ENCODE data around the gene DEFB118. TPM values are rescaled to one million over a fixed set of nuclear protein-coding genes. Genes with fewer than 3 reads are reported as not detected.

DEFB118 gene
- polyA plus RNA-seq, 1 donor (not counting 4 experiments of a cell fraction or from before 2014, with no cell fraction given) = not detected

- Histone ChIP-seq H3K4me3 (ENCODE audit: control insufficient read depth in 2 of 3, extremely low read depth in 1 of 3, insufficient read depth in 2 of 3, low read depth in 1 of 3, low read length in 3 of 3) (no peak overlapping the region), H3K79me2 (ENCODE audit: control insufficient read depth, insufficient read depth, low read length) (no peaks in the 10 kb centered on the region), H3K36me3 (ENCODE audit: control insufficient read depth in 2 of 2, extremely low read depth in 1 of 2, insufficient read depth in 2 of 2, low read length in 2 of 2) (no peaks in the 10 kb centered on the region), H3K9me1 (ENCODE audit: control insufficient read depth, extremely low read depth, insufficient read depth, low read length) (no peaks in the 10 kb centered on the region), H4K20me1 (ENCODE audit: control insufficient read depth, extremely low read depth, insufficient read depth, low read length) (no peaks in the 10 kb centered on the region), H3K4me2 (ENCODE audit: control insufficient read depth, extremely low read depth, insufficient read depth, low read depth, low read length) (no peak overlapping the region), H3K9me3 (ENCODE audit: control insufficient read depth, low read depth, low read length) (no peaks in the 10 kb centered on the region), H3K27me3 (ENCODE audit: control insufficient read depth, extremely low read depth, insufficient read depth, low read length) (no peaks in the 10 kb centered on the region), H2AFZ (ENCODE audit: control insufficient read depth, low read length) (no peak overlapping the region), H3K9ac (ENCODE audit: control insufficient read depth, extremely low read depth, insufficient read depth, low read length) (no peak overlapping the region), H3K4me1 (ENCODE audit: control insufficient read depth, extremely low read depth, insufficient read depth, low read length) (no peaks in the 10 kb centered on the region), H3K27ac (ENCODE audit: control insufficient read depth, insufficient read depth, low read length) (no peak overlapping the region)
- no peak for TF ChIP-seq CTCF (optimal IDR thresholded peaks at IDR 0.05 in 1 of 3, IDR thresholded peaks at IDR 0.05 in 1 of 3, conservative IDR thresholded peaks at IDR 0.05 in 1 of 3; ENCODE audit: extremely low read depth in 1 of 3, insufficient read depth in 2 of 3, low read length in 3 of 3)
- TF ChIP-seq EZH2 (IDR thresholded peaks at IDR 0.05; ENCODE audit: low read length) = no peak
- no peak for DNase-seq (ENCODE audit: low read depth, low spot score)
- dilution Hi-C loops (cut with MboI; ENCODE audit: extremely low pct_ligation_motif_present, low sequenced_read_pairs) = no loop called here
- no peak for FAIRE-seq
Measured at GRCh38 chr20:31374346-31374745, 5.9 kb downstream of the DEFB118 start.

- no peaks in the 10 kb centered on the region for H4K20me1 ChIP-seq (ENCODE audit: control insufficient read depth, extremely low read depth, insufficient read depth, low read length)
- no peak within 1 kb of the TSS for H3K4me3 ChIP-seq (ENCODE audit: control insufficient read depth in 2 of 3, extremely low read depth in 1 of 3, insufficient read depth in 2 of 3, low read depth in 1 of 3, low read length in 3 of 3)
- no peaks in the 10 kb centered on the region for H3K9me3 ChIP-seq (ENCODE audit: control insufficient read depth, low read depth, low read length)
- H3K4me1 ChIP-seq (ENCODE audit: control insufficient read depth, extremely low read depth, insufficient read depth, low read length) = no peaks in the 10 kb centered on the region
- TF ChIP-seq EZH2 (IDR thresholded peaks at IDR 0.05; ENCODE audit: low read length) = no peak
- no peak for TF ChIP-seq CTCF (optimal IDR thresholded peaks at IDR 0.05 in 1 of 3, IDR thresholded peaks at IDR 0.05 in 1 of 3, conservative IDR thresholded peaks at IDR 0.05 in 1 of 3; ENCODE audit: extremely low read depth in 1 of 3, insufficient read depth in 2 of 3, low read length in 3 of 3)
- H3K27me3 ChIP-seq (ENCODE audit: control insufficient read depth, extremely low read depth, insufficient read depth, low read length) = no peaks in the 10 kb centered on the region
- H3K79me2 ChIP-seq (ENCODE audit: control insufficient read depth, insufficient read depth, low read length) = no peaks in the 10 kb centered on the region
- FAIRE-seq = no peak
- no peaks in the 10 kb centered on the region for H3K36me3 ChIP-seq (ENCODE audit: control insufficient read depth in 2 of 2, extremely low read depth in 1 of 2, insufficient read depth in 2 of 2, low read length in 2 of 2)
- H2AFZ ChIP-seq (ENCODE audit: control insufficient read depth, low read length) = no peak within 1 kb of the TSS
- no peak within 1 kb of the TSS for H3K27ac ChIP-seq (ENCODE audit: control insufficient read depth, insufficient read depth, low read length)
- no peaks in the 10 kb centered on the region for H3K9me1 ChIP-seq (ENCODE audit: control insufficient read depth, extremely low read depth, insufficient read depth, low read length)
- H3K4me2 ChIP-seq (ENCODE audit: control insufficient read depth, extremely low read depth, insufficient read depth, low read depth, low read length) = no peak within 1 kb of the TSS
- dilution Hi-C loops (cut with MboI; ENCODE audit: extremely low pct_ligation_motif_present, low sequenced_read_pairs) = no loop called here
- DNase-seq (ENCODE audit: low read depth, low spot score) = no peak
- no peak within 1 kb of the TSS for H3K9ac ChIP-seq (ENCODE audit: control insufficient read depth, extremely low read depth, insufficient read depth, low read length)
Measured at GRCh38 chr20:31390490-31390889, 22.1 kb downstream of the DEFB118 start, which contains the start of gene DEFB119. Gene DEFB119, minus strand, starts transcription at chr20:31390590. Its CDS starts 107 bp downstream, at chr20:31390483.

All from keratinocyte (primary cell).